Endodermal cell (in vitro differentiated cells): ENCODE data around the gene G6PC2. TPM values are rescaled to one million over a fixed set of nuclear protein-coding genes. Genes with fewer than 3 reads are reported as not detected.

Experiments used
- DNase-seq: peaks from one replicate; pipeline ENCODE4 v3.0.0-alpha.2; 2017
- H3K27ac ChIP-seq: 2 replicates; pipeline ENCODE4 v1.5.1; 2013; ENCODE audit warnings: mild to moderate bottlenecking, low read depth, low read length, moderate library complexity
- H3K27me3 ChIP-seq: 2 replicates; pipeline ENCODE4 v1.6.1; 2013; ENCODE audit warnings: mild to moderate bottlenecking, low read length, moderate library complexity; ENCODE audit not compliant: insufficient read depth, control insufficient read depth, poor library complexity, severe bottlenecking
- H3K36me3 ChIP-seq: 2 replicates; pipeline ENCODE4 v1.7.0; 2013; ENCODE audit warnings: mild to moderate bottlenecking, low read length, moderate library complexity; ENCODE audit not compliant: control insufficient read depth, insufficient read depth
- H3K4me1 ChIP-seq: one replicate; pipeline ENCODE4 v1.7.0; 2013; ENCODE audit warnings: low read length; ENCODE audit not compliant: control insufficient read depth, insufficient read depth
- H3K4me3 ChIP-seq: 2 replicates; pipeline ENCODE4 v1.5.1; 2013; ENCODE audit warnings: mild to moderate bottlenecking, low read length, moderate library complexity
- H3K9ac ChIP-seq: 2 replicates; pipeline ENCODE4 v1.6.1; 2013; ENCODE audit warnings: mild to moderate bottlenecking, low read length, moderate library complexity; ENCODE audit not compliant: poor library complexity, severe bottlenecking; ENCODE audit errors: extremely low read depth
- H3K9me3 ChIP-seq: 2 replicates; pipeline ENCODE4 v1.6.1; 2013; ENCODE audit warnings: mild to moderate bottlenecking, low read length, moderate library complexity; ENCODE audit not compliant: control insufficient read depth
- H3K27ac Mint-ChIP-seq: 2 replicates; pipeline ENCODE4 v1.8.0; 2020; ENCODE audit warnings: mixed read lengths
- H3K27me3 Mint-ChIP-seq: 2 replicates; pipeline ENCODE4 v1.8.0; 2021; ENCODE audit warnings: mild to moderate bottlenecking, mixed read lengths; ENCODE audit not compliant: insufficient read depth
- H3K36me3 Mint-ChIP-seq: 2 replicates; pipeline ENCODE4 v1.8.0; 2020; ENCODE audit warnings: low read depth, mixed read lengths
- H3K4me1 Mint-ChIP-seq: 2 replicates; pipeline ENCODE4 v1.8.0; 2020; ENCODE audit warnings: mixed read lengths
- H3K4me3 Mint-ChIP-seq: 2 replicates; pipeline ENCODE4 v1.8.0; 2020; ENCODE audit warnings: mild to moderate bottlenecking, moderate library complexity, mixed read lengths
- H3K9me3 Mint-ChIP-seq: 2 replicates; pipeline ENCODE4 v1.8.0; 2020; ENCODE audit warnings: mild to moderate bottlenecking, mixed read lengths
- WGBS, 2 experiments: methylation state at CpG; one replicate each; pipeline versions ENCODE4 v1.1.5 to v1.1.7; 2013; ENCODE audit warnings: missing lambda C conversion rate in 2 of 2, mixed read lengths in 1 of 2; ENCODE audit not compliant: insufficient coverage in 1 of 2, insufficient read length in 1 of 2; 5-methylcytosine and 5-hydroxymethylcytosine counted together
- total RNA-seq, 2 donors: library from RNA; stranded (reverse); fragmentation: NEBNext Ultra II Directional in 1 of 2; extraction: Animal tissue kit (Norgen Biotek cat#: 25700) in 1 of 2; gene quantifications; 2 replicates in 1 of 2; 3 replicates in 1 of 2; pipeline ENCODE4 v1.2.1, GENCODE V29; 2021
- TF ChIP-seq, protein P1 (sequence below): fragments of 200-600 bp; sonication (generic); conservative IDR thresholded peaks from 2 replicates; pipeline ENCODE4 v1.5.0; 2021; ENCODE audit warnings: antibody characterized with exemption, mild to moderate bottlenecking

Gene G6PC2
- total RNA-seq, 2 donors from 2014 or later = not detected

DNA sequence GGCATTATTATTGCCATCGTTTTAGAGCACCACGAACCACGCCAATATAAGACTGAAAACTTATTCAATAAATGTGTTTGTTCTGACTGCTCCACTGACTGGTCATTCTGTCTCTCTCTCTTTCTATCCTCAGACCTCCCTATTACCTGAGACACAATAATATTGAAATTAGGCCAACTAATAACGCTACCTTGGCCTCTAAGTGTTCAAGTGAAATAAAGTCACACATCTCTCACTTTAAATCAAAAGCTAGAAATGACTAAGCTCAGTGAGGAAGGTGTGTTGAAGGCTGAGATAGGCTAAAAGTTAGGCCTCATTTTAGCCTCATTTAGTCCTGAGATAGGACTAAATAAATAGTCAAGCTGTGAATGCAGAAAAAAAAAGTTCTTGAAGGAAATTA is 38.8 kb downstream of the G6PC2 start:
- H3K9me3 ChIP-seq = no peaks in the 10 kb centered on the region
- H3K9ac ChIP-seq = no peak overlapping the region
- H3K4me1 ChIP-seq = peaks cover 5% of the 10 kb centered on the region
- no peak overlapping the region for H3K27ac Mint-ChIP-seq
- peaks cover 18% of the 10 kb centered on the region for H3K4me1 Mint-ChIP-seq
- no peaks in the 10 kb centered on the region for H3K9me3 Mint-ChIP-seq
- DNase-seq = no peak
- H3K27me3 ChIP-seq = no peaks in the 10 kb centered on the region
- H3K36me3 ChIP-seq = no peaks in the 10 kb centered on the region
- H3K4me3 Mint-ChIP-seq = no peak overlapping the region
- TF ChIP-seq, protein P1, sequence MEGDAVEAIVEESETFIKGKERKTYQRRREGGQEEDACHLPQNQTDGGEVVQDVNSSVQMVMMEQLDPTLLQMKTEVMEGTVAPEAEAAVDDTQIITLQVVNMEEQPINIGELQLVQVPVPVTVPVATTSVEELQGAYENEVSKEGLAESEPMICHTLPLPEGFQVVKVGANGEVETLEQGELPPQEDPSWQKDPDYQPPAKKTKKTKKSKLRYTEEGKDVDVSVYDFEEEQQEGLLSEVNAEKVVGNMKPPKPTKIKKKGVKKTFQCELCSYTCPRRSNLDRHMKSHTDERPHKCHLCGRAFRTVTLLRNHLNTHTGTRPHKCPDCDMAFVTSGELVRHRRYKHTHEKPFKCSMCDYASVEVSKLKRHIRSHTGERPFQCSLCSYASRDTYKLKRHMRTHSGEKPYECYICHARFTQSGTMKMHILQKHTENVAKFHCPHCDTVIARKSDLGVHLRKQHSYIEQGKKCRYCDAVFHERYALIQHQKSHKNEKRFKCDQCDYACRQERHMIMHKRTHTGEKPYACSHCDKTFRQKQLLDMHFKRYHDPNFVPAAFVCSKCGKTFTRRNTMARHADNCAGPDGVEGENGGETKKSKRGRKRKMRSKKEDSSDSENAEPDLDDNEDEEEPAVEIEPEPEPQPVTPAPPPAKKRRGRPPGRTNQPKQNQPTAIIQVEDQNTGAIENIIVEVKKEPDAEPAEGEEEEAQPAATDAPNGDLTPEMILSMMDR = no peak
- H3K4me3 ChIP-seq = no peak overlapping the region
- no peaks in the 10 kb centered on the region for H3K27me3 Mint-ChIP-seq
- WGBS, 2 experiments = 93 to 100% methylated on average over 3 to 4 of the region's 4 CpGs
- no peak overlapping the region for H3K27ac ChIP-seq
- no peaks in the 10 kb centered on the region for H3K36me3 Mint-ChIP-seq

DNA sequence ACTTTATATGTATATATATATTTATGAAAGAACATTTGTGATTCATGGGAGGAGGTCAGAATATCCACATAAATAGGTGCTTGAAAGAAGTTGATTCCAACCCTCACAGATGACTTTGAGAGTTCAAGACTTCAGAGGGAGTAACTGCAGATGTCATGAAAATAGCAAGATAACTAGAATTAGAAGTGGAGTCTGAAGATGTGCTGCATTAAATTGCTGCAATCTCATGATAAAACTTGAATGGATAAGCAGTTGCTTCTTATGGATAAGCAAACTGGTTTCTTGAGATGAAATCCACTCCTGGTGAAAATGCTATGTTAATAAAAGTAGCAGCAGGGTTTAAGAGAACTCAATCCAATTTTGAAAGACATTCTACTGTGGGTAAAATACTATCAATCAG is 40.2 kb downstream of the G6PC2 start:
- no peaks in the 10 kb centered on the region for H3K9me3 ChIP-seq
- no peaks in the 10 kb centered on the region for H3K36me3 Mint-ChIP-seq
- H3K9me3 Mint-ChIP-seq = no peaks in the 10 kb centered on the region
- H3K4me1 ChIP-seq = no peaks in the 10 kb centered on the region
- H3K4me3 Mint-ChIP-seq = no peak overlapping the region
- no peaks in the 10 kb centered on the region for H3K27me3 Mint-ChIP-seq
- H3K27ac ChIP-seq = no peak overlapping the region
- no peaks in the 10 kb centered on the region for H3K36me3 ChIP-seq
- no peak overlapping the region for H3K9ac ChIP-seq
- no peak overlapping the region for H3K27ac Mint-ChIP-seq
- H3K4me3 ChIP-seq = no peak overlapping the region
- H3K27me3 ChIP-seq = no peaks in the 10 kb centered on the region
- TF ChIP-seq, protein P1 = no peak
- peaks cover 6% of the 10 kb centered on the region for H3K4me1 Mint-ChIP-seq
- DNase-seq = no peak

DNA sequence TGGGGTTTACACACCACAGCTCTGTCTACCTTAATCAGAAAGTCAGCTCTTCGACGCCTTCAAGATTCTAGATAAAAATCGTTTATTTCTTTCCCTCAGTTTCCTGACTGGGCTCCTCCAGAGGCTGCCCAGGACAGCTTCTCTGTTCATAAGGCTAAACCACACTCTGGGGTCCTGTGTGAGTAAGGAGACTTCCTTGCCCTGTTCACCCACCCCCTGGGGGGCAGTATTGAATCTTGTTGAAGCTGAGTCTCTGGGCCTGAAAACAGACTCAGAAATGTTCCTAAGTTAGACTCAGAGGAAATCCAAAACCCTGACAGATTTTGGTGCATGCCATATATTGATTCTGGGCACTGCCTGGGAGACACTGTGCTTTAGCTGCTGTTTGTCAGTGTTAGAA is 43.0 kb downstream of the G6PC2 start:
- Mint-ChIP-seq H3K4me1 (peaks cover 3% of the 10 kb centered on the region), H3K9me3 (peaks cover 2% of the 10 kb centered on the region), H3K27ac (no peak overlapping the region), H3K27me3 (no peaks in the 10 kb centered on the region), H3K36me3 (no peaks in the 10 kb centered on the region), H3K4me3 (no peak overlapping the region)
- Histone ChIP-seq H3K27me3 (no peaks in the 10 kb centered on the region), H3K4me3 (no peak overlapping the region), H3K27ac (no peak overlapping the region), H3K36me3 (no peaks in the 10 kb centered on the region), H3K9me3 (no peaks in the 10 kb centered on the region), H3K9ac (no peak overlapping the region), H3K4me1 (no peaks in the 10 kb centered on the region)
- peak; percentile 77 for DNase-seq
- TF ChIP-seq, protein P1 = peak; percentile 64
- WGBS, 2 experiments = 71 to 92% methylated on average over 1 to 3 of the region's 3 CpGs
